ENCODE results near the gene GDPD3. TPM values are rescaled to one million over a fixed set of nuclear protein-coding genes. Genes with fewer than 3 reads are reported as not detected.

GDPD3 gene
- total and polyA plus RNA-seq, 2 of the 13 experiments (the other 11 are each of a cell fraction or from before 2014, with no cell fraction given): 18.7 to 20.6 TPM

- TF ChIP-seq AGO1 (IDR thresholded peaks at IDR 0.05; ENCODE audit: low read depth, low read length, poor library complexity, severe bottlenecking) (peak; percentile 15), UBTF (CRISPR knock-in tag; IDR thresholded peaks at IDR 0.05) (0 out of 2 replicates have a peak, but pooled peaks have one; percentile 1), RFX3 (CRISPR knock-in tag; IDR thresholded peaks at IDR 0.05) (no peak)
Measured at GRCh38 chr16:30113711-30114333, 485 bp upstream of the GDPD3 start (continued).

GRCh38 chr16:30112197-30113030, 923 bp downstream of the GDPD3 start:
- Histone ChIP-seq H3K9ac (ENCODE audit: insufficient read depth, low read depth, low read length) (peak overlapping the region; percentile 59), H3K4me2 (ENCODE audit: low read depth, low read length) (peak overlapping the region; percentile 87), H3K36me3 (replicated peaks in 1 of 2; ENCODE audit: control insufficient read depth in 1 of 2, insufficient read depth in 2 of 2, low read length in 2 of 2) (peaks cover 6 to 11% of the 10 kb centered on the region in 2 experiments; a peak in 3 of 5 replicates), H2AFZ (ENCODE audit: low read length) (peak overlapping the region; percentile 35), H3K4me1 (ENCODE audit: insufficient read depth, low read length) (peaks cover 30% of the 10 kb centered on the region), H3K27me3 (ENCODE audit: control insufficient read depth in 1 of 2, insufficient read depth in 2 of 2, low read length in 2 of 2) (no peaks in the 10 kb centered on the region), H3K79me2 (ENCODE audit: insufficient read depth, low read length) (no peaks in the 10 kb centered on the region), H3K9me3 (ENCODE audit: low read length) (no peaks in the 10 kb centered on the region), H3K27ac (ENCODE audit: extremely low read length, insufficient read depth, low read length) (peak overlapping the region; percentile 70), H3K4me3 (replicated peaks in 1 of 3; ENCODE audit: insufficient read depth in 1 of 3, low read depth in 2 of 3, low read length in 3 of 3) (peak overlapping the region; percentile 23 to 65 (median 27)), H4K20me1 (ENCODE audit: insufficient read depth, low read length) (no peaks in the 10 kb centered on the region)
- CTCF ChIA-PET (ENCODE audit: low intra/inter-chr PET ratio, low total read pairs): interaction anchor here (0.7 to 2.4 kb wide), 7 partner anchors 20 to 297 kb away, joined by 3 to 19 read pairs (median 3); partner anchors contain the start of genes CORO1A and TBX6
- POLR2A ChIA-PET: interaction anchor here (0.5 to 3.4 kb wide), 23 partner anchors 9 to 295 kb away, joined by 3 to 42 read pairs (median 4); partner anchors contain the start of genes ALDOA, CORO1A, MAPK3 and TBX6
- in situ Hi-C loops (cut with HindIII; ENCODE audit: extremely low pct_ligation_motif_present, low pct_unique_long_range_greater_than_20kb): no loop called here
- 10% methylated on average over 26 of the region's 29 CpGs for WGBS (ENCODE audit: low lambda C conversion rate)
- intact Hi-C loops (cut with micrococcal nuclease; ENCODE audit: unreplicated experiment): no loop called here
- DNase-seq (ENCODE audit: low spot score): peak; percentile 83
- peak; percentile 87 for ATAC-seq
- BruUV-seq (replicated peaks): TSS peak; percentile 45
- FAIRE-seq: peak; percentile 90
- TF ChIP-seq PAWR (CRISPR knock-in tag; IDR thresholded peaks at IDR 0.05; ENCODE audit: borderline replicate concordance) (no peak), SMAD9 (CRISPR knock-in tag; IDR thresholded peaks at IDR 0.05) (peak; percentile 83; the same call in 1 of the 2 replicates), SETDB1 (CRISPR knock-in tag; IDR thresholded peaks at IDR 0.05; ENCODE audit: borderline replicate concordance) (no peak), ZNF430 (CRISPR knock-in tag; IDR thresholded peaks at IDR 0.05) (peak; percentile 87), ZMYM4 (CRISPR knock-in tag; IDR thresholded peaks at IDR 0.05) (peak; percentile 62; the same call in 1 of the 2 replicates), ZNF432 (CRISPR knock-in tag; IDR thresholded peaks at IDR 0.05; ENCODE audit: borderline replicate concordance) (no peak), POGK (CRISPR knock-in tag; conservative IDR thresholded peaks at IDR 0.05) (peak; percentile 86), BRD4 (CRISPR knock-in tag; IDR thresholded peaks at IDR 0.05) (peak; percentile 73), HOXD1 (CRISPR knock-in tag; IDR thresholded peaks at IDR 0.05) (0 out of 2 replicates have a peak, but pooled peaks have one; percentile 6)
- TF ChIP-seq, protein P1, sequence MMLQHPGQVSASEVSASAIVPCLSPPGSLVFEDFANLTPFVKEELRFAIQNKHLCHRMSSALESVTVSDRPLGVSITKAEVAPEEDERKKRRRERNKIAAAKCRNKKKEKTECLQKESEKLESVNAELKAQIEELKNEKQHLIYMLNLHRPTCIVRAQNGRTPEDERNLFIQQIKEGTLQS (CRISPR knock-in tag; IDR thresholded peaks at IDR 0.05): peak; percentile 30; the same call in 1 of the 2 replicates
- TF ChIP-seq, protein P2, sequence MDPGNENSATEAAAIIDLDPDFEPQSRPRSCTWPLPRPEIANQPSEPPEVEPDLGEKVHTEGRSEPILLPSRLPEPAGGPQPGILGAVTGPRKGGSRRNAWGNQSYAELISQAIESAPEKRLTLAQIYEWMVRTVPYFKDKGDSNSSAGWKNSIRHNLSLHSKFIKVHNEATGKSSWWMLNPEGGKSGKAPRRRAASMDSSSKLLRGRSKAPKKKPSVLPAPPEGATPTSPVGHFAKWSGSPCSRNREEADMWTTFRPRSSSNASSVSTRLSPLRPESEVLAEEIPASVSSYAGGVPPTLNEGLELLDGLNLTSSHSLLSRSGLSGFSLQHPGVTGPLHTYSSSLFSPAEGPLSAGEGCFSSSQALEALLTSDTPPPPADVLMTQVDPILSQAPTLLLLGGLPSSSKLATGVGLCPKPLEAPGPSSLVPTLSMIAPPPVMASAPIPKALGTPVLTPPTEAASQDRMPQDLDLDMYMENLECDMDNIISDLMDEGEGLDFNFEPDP (CRISPR knock-in tag; conservative IDR thresholded peaks at IDR 0.05): no peak

Data from HepG2 (cell line).